Osteoblast (primary cell): Measurements from ENCODE around the gene PEX26. TPM values are rescaled to one million over a fixed set of nuclear protein-coding genes. Genes with fewer than 3 reads are reported as not detected.
"Not testable (repeated sequence)": the region's sequence is repeated elsewhere in the genome, so short reads cannot be mapped to it uniquely, and the experiment has no call there.

Experiments
- DNase-seq: peaks from one replicate; pipeline ENCODE4 v3.0.0; 2011; ENCODE audit warnings: low spot score, mixed read lengths; ENCODE audit not compliant: insufficient read length; ENCODE audit errors: missing footprints
- H2AFZ ChIP-seq: 2 replicates; pipeline ENCODE4 v1.6.0; 2011; ENCODE audit warnings: mild to moderate bottlenecking, low read length
- H3K27ac ChIP-seq: 2 replicates; pipeline ENCODE4 v1.5.1; 2011; ENCODE audit warnings: mild to moderate bottlenecking, low read depth, low read length, moderate library complexity
- H3K27me3 ChIP-seq: 2 replicates; pipeline ENCODE4 v1.6.0; 2012; ENCODE audit warnings: mild to moderate bottlenecking, control low read depth, inconsistent platforms, low read length, moderate library complexity; ENCODE audit not compliant: insufficient read depth
- H3K36me3 ChIP-seq: 2 replicates; pipeline ENCODE4 v1.5.1; 2011; ENCODE audit warnings: mild to moderate bottlenecking, low read length, control low read depth, moderate library complexity; ENCODE audit not compliant: insufficient read depth
- H3K4me1 ChIP-seq: 2 replicates; pipeline ENCODE4 v1.5.1; 2011; ENCODE audit warnings: mild to moderate bottlenecking, low read length, control low read depth, moderate library complexity; ENCODE audit not compliant: insufficient read depth
- H3K4me2 ChIP-seq: 2 replicates; pipeline ENCODE4 v1.6.0; 2011; ENCODE audit warnings: mild to moderate bottlenecking, low read length; ENCODE audit not compliant: insufficient read depth
- H3K4me3 ChIP-seq: fragments of 200-600 bp; sonication (generic); 3 replicates; pipeline ENCODE4 v1.5.1; 2012; ENCODE audit warnings: mild to moderate bottlenecking, low read length, inconsistent platforms; ENCODE audit not compliant: insufficient read depth
- H3K79me2 ChIP-seq: 2 replicates; pipeline ENCODE4 v1.6.0; 2012; ENCODE audit warnings: mild to moderate bottlenecking, low read length, control low read depth, inconsistent platforms; ENCODE audit not compliant: insufficient read depth
- H3K9me3 ChIP-seq: 2 replicates; pipeline ENCODE4 v1.5.1; 2011; ENCODE audit warnings: low read depth, low read length, control low read depth
- H4K20me1 ChIP-seq: 2 replicates; pipeline ENCODE4 v1.6.0; 2012; ENCODE audit warnings: mild to moderate bottlenecking, low read length, control low read depth; ENCODE audit not compliant: insufficient read depth
- total RNA-seq: library from RNA; depleted of rRNA; stranded (reverse); fragments of >200 nt; gene quantifications from 2 replicates; pipeline ENCODE4 v1.2.3, GENCODE V29; 2012
- TF ChIP-seq, protein P1 (sequence below): IDR thresholded peaks from 2 replicates; pipeline ENCODE4 v1.5.1; 2011; ENCODE audit warnings: mild to moderate bottlenecking, low read depth, low read length, moderate library complexity; ENCODE audit errors: extremely low read depth

PEX26 gene
- total RNA-seq, 1 donor = 26.8 TPM

DNA sequence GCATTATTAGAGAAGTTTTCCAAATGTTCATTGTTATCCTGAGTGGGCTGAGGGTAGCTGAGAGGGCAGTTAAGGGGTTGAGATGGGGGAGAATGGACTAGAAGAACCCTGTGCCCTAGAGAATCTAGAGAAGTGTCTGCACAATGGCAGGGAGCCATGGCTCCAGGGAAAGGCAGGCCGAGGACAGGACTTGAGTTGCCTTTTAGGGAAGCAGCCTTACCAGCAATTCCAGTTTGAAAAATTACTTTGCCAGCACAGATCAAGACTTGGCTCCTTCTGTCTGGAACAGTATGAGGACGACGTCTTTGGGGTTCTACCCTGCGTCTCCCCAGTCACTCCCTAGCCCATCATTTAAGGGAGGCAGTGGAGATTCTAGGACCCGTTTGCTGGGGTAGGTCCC is 27.7 kb upstream of the PEX26 start:
- Histone ChIP-seq H3K4me2 (no peak overlapping the region), H2AFZ (no peak overlapping the region), H3K9me3 (no peaks in the 10 kb centered on the region), H3K79me2 (no peaks in the 10 kb centered on the region), H3K27ac (no peak overlapping the region), H4K20me1 (no peaks in the 10 kb centered on the region), H3K36me3 (no peaks in the 10 kb centered on the region), H3K27me3 (no peaks in the 10 kb centered on the region), H3K4me3 (no peak overlapping the region), H3K4me1 (no peaks in the 10 kb centered on the region)
- DNase-seq = peak; percentile 63
- TF ChIP-seq, protein P1, sequence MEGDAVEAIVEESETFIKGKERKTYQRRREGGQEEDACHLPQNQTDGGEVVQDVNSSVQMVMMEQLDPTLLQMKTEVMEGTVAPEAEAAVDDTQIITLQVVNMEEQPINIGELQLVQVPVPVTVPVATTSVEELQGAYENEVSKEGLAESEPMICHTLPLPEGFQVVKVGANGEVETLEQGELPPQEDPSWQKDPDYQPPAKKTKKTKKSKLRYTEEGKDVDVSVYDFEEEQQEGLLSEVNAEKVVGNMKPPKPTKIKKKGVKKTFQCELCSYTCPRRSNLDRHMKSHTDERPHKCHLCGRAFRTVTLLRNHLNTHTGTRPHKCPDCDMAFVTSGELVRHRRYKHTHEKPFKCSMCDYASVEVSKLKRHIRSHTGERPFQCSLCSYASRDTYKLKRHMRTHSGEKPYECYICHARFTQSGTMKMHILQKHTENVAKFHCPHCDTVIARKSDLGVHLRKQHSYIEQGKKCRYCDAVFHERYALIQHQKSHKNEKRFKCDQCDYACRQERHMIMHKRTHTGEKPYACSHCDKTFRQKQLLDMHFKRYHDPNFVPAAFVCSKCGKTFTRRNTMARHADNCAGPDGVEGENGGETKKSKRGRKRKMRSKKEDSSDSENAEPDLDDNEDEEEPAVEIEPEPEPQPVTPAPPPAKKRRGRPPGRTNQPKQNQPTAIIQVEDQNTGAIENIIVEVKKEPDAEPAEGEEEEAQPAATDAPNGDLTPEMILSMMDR = no peak

DNA sequence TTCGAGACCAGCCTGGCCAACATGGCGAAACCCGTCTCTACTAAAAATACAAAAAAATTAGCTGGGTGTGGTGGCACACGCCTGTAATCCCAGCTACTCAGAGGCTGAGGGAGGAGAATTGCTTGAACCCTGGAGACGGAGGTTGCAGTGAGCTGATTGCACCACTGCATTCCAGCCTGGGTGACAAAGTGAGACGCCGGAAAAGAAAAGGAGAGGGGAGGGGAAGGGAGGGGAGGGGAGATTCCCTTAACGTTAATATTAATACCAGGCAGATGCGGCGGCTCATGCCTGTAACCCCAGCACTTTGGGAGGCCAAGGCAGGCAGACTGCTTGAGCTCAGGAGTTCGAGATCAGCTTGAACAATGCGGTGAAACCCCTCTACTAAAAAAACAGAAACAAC is 26.7 kb upstream of the PEX26 start:
- H3K4me3 ChIP-seq, H4K20me1 ChIP-seq, H2AFZ ChIP-seq, DNase-seq, H3K27ac ChIP-seq, H3K79me2 ChIP-seq, H3K4me2 ChIP-seq, H3K36me3 ChIP-seq, H3K27me3 ChIP-seq, H3K4me1 ChIP-seq, H3K9me3 ChIP-seq: not testable (repeated sequence)

DNA sequence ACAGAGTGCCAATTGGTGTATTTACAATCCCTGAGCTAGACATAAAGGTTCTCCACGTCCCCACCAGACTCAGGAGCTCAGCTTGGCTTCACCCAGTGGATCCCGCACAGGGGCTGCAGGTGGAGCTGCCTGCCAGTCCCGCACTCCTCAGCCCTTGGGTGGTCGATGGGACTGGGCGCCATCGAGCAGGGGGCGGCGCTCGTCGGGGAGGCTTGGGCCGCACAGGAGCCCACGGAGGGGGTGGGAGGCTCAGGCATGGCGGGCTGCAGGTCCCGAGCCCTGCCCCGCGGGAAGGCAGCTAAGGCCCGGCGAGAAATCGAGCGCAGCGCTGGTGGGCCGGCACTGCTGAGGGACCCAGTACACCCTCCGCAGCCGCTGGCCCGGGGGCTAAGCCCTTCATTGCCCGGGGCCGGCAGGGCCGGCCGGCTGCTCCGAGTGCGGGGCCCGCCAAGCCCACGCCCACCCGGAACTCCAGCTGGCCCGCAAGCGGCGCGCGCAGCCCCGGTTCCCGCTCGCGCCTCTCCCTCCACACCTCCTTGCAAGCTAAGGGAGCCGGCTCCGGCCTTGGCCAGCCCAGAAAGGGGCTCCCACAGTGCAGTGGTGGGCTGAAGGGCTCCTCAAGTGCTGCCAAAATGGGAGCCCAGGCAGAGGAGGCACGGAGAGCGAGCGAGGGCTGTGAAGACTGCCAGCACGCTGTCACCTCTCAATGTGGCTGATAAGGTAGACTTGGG is 24.4 kb upstream of the PEX26 start:
- not testable (repeated sequence) for H2AFZ ChIP-seq, DNase-seq, H3K4me2 ChIP-seq, H3K9me3 ChIP-seq, H4K20me1 ChIP-seq, H3K79me2 ChIP-seq, H3K4me3 ChIP-seq, H3K36me3 ChIP-seq, H3K27ac ChIP-seq, H3K27me3 ChIP-seq
- H3K4me1 ChIP-seq = peaks cover 21% of the 10 kb centered on the region

DNA sequence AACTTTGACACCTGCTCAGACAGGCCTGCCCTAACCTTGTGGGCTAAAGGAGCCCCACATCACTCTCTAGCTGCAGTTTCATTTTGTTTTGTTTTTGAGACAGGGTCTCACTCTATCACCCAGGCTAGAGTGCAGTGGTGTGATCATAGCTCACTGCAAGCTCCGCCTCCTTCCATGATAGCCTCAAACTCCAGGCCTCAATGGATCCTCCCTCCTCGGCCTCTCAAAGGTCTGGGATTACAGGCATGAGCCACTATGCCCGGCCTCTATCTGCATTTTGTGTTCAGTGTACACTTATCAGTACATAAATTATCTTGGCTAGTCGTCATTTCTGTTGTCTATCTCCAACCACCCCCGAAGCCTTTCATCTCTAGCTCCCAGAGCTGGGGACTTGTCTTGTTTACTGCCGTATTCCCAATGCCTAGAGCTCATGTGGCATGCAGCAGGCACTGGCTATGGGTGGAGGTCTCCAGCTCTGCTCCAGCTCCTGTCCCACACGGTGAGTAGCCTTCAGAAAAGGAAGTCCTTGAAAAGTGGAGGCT is 22.1 kb upstream of the PEX26 start:
- Histone ChIP-seq H3K9me3 (no peaks in the 10 kb centered on the region), H4K20me1 (no peaks in the 10 kb centered on the region), H3K4me1 (peaks cover 21% of the 10 kb centered on the region), H3K4me2 (peak overlapping the region; percentile 12), H3K4me3 (no peak overlapping the region), H3K79me2 (no peaks in the 10 kb centered on the region), H3K27me3 (no peaks in the 10 kb centered on the region), H3K27ac (peak overlapping the region; percentile 59), H2AFZ (peak overlapping the region; percentile 82), H3K36me3 (no peaks in the 10 kb centered on the region)
- no peak for DNase-seq
- TF ChIP-seq, protein P1 = no peak

DNA sequence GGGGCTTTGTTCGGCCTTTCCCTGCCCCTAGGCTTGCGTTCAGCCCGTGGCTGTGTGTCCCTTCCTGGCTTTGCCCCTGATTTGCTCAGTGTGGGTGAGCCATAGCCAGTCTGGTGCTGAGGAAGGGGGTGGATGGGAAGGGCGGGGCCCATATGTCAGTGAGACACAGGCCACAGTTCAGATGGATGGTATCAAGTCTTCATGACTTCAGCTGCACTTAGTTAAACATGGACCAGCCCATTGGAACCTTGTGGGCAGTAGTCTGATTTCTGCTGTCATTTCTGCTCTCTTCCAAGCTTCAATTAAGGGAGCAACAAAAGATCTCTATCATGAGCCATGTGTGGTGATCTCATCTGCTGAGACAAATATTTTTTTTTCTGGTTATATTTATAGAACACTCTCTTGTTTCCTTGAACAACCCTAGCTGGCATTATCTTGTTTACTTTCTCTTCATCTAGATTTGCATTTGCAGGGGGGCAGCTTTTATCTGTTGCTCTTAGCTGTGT is 21.6 kb upstream of the PEX26 start:
- Histone ChIP-seq H3K9me3 (no peaks in the 10 kb centered on the region), H3K4me1 (peaks cover 25% of the 10 kb centered on the region), H2AFZ (peak overlapping the region; percentile 82), H3K4me2 (peak overlapping the region; percentile 12), H3K27me3 (no peaks in the 10 kb centered on the region), H3K4me3 (no peak overlapping the region), H3K36me3 (no peaks in the 10 kb centered on the region), H3K27ac (peak overlapping the region; percentile 59), H3K79me2 (no peaks in the 10 kb centered on the region), H4K20me1 (no peaks in the 10 kb centered on the region)
- TF ChIP-seq, protein P1 = no peak
- peak; percentile 97 for DNase-seq
